AG04450 (cell line): Measurements from ENCODE around the gene PAX1. TPM values are rescaled to one million over a fixed set of nuclear protein-coding genes. Genes with fewer than 3 reads are reported as not detected.

ENCODE experiments used
- CTCF ChIA-PET: fragments of 300-600, 350-600 bp; formaldehyde crosslinking; extraction: SDS; loops from one replicate; lab custom pipeline; 2022; ENCODE audit warnings: antibody characterized with exemption, inconsistent platforms; lab: Charles Lee
- POLR2A ChIA-PET: fragments of 350-600 bp; formaldehyde crosslinking; extraction: SDS; loops from one replicate; lab custom pipeline; 2021; ENCODE audit warnings: antibody characterized with exemption, inconsistent platforms; lab: Yijun Ruan, JAX
- DNase-seq: peaks from one replicate; pipeline ENCODE4 v3.0.0-alpha.2; 2011; ENCODE audit warnings: low read depth, low spot score
- H3K27ac ChIP-seq: one replicate; pipeline ENCODE4 v1.5.1; 2012; ENCODE audit warnings: low read depth, low read length, control low read depth
- H3K27me3 ChIP-seq: one replicate; pipeline ENCODE4 v1.6.0; 2012; ENCODE audit warnings: low read length; ENCODE audit not compliant: control insufficient read depth, insufficient read depth
- H3K4me3 ChIP-seq: 2 replicates; pipeline ENCODE4 v1.5.1; 2011; ENCODE audit warnings: mild to moderate bottlenecking, low read depth, low read length, control low read depth
- H3K9me3 ChIP-seq: 2 replicates; pipeline ENCODE4 v1.5.1; 2012; ENCODE audit warnings: low read length; ENCODE audit not compliant: control insufficient read depth, insufficient read depth
- CTCF ChIP-seq: IDR thresholded peaks from 2 replicates; pipeline ENCODE4 v1.5.1; 2011; ENCODE audit warnings: low read depth, low read length, control low read depth, inconsistent platforms
- polyA plus RNA-seq: library from polyadenylated mRNA; depleted of rRNA; stranded (reverse); fragments of >200 nt; gene quantifications from 2 replicates; pipeline ENCODE4 v1.2.3, GENCODE V29; 2011; rRNA removed
- small RNA-seq: library from RNA; depleted of rRNA; stranded (forward); fragments of <200 nt; gene quantifications from one replicate; pipeline ENCODE3, GENCODE V24; 2012; ENCODE audit warnings: low read depth; ENCODE audit not compliant: insufficient read length

PAX1 gene
- polyA plus RNA-seq, 1 experiment = not detected

- ChIA-PET POLR2A (no interaction called here), CTCF (no interaction called here)
- no peaks in the 10 kb centered on the region for H3K27me3 ChIP-seq
- no peak for DNase-seq
- H3K4me3 ChIP-seq = no peak overlapping the region
- TF ChIP-seq CTCF = no peak
- H3K9me3 ChIP-seq = peaks cover 31% of the 10 kb centered on the region
- H3K27ac ChIP-seq = no peak overlapping the region
Observed at GRCh38 chr20:21762646-21763045, 57.2 kb downstream of the PAX1 start.

- Histone ChIP-seq H3K27me3 (no peaks in the 10 kb centered on the region), H3K9me3 (peaks cover 31% of the 10 kb centered on the region), H3K27ac (no peak overlapping the region), H3K4me3 (no peak overlapping the region)
- CTCF ChIA-PET = no interaction called here
- TF ChIP-seq CTCF = no peak
- DNase-seq = no peak
- POLR2A ChIA-PET = no interaction called here
Observed at GRCh38 chr20:21767200-21767738, 61.8 kb downstream of the PAX1 start.

GRCh38 chr20:21767739-21768223 is 62.3 kb downstream of the PAX1 start:
- POLR2A ChIA-PET = no interaction called here
- peaks cover 32% of the 10 kb centered on the region for H3K9me3 ChIP-seq
- H3K27me3 ChIP-seq = no peaks in the 10 kb centered on the region
- no peak for TF ChIP-seq CTCF
- no peak for DNase-seq
- no peak overlapping the region for H3K4me3 ChIP-seq
- no peak overlapping the region for H3K27ac ChIP-seq
- CTCF ChIA-PET = no interaction called here

Small RNA genes within 50 kb of the gene (small RNA-seq; reads per million reads assigned to genes)
- gene RPL41P1 = not detected

Other genes with a start within 250 kb of the PAX1 start
- gene NKX2-2, start 191.6 kb upstream of the PAX1 start, polyA plus RNA-seq = not detected in 2 replicates